PC-3 (cell line): ENCODE results near the gene SAG. TPM values are rescaled to one million over a fixed set of nuclear protein-coding genes. Genes with fewer than 3 reads are reported as not detected.

Experiments used
- ATAC-seq: fragments of 200-7000 bp; cut with Tn5 transposase; 2 replicates; pipeline ENCODE4 v1.9.1; 2020; ENCODE audit warnings: mild to moderate bottlenecking, moderate library complexity
- BruUV-seq: library from RNA; stranded (reverse); fragments of 400-500 nt; replicated peaks from 2 replicates; lab custom pipeline; 2021; lab: Mats Ljungman, UMichigan
- CTCF ChIA-PET: fragments of 300-600 bp; sonication (Branson Sonifier 250); formaldehyde crosslinking; loops from one replicate; lab custom pipeline; 2022; ENCODE audit warnings: antibody characterized with exemption; lab: Charles Lee
- POLR2A ChIA-PET: fragments of 300-600 bp; sonication (Branson Sonifier 250); formaldehyde crosslinking; loops from one replicate; lab custom pipeline; 2022; ENCODE audit warnings: antibody characterized with exemption; ENCODE audit not compliant: unreplicated experiment; lab: Charles Lee
- DNase-seq: peaks from one replicate; pipeline ENCODE4 v3.0.0-alpha.2; 2015
- H2AFZ ChIP-seq: fragments of 300-600 bp; sonication (generic); 2 replicates; pipeline ENCODE4 v1.6.0; 2016; ENCODE audit warnings: antibody characterized with exemption, low read length
- H3F3A ChIP-seq: fragments of 300-600 bp; sonication (generic); one replicate; pipeline ENCODE4 v1.6.0; 2017; ENCODE audit warnings: antibody characterized with exemption, low read length, control low read depth, mild to moderate bottlenecking; ENCODE audit not compliant: unreplicated experiment
- H3K27ac ChIP-seq: fragments of 300-600 bp; sonication (generic); 2 replicates; pipeline ENCODE4 v1.5.1; 2016; ENCODE audit warnings: mild to moderate bottlenecking, low read length
- H3K27me3 ChIP-seq: fragments of 300-600 bp; sonication (generic); 2 replicates; pipeline ENCODE4 v1.6.1; 2016; ENCODE audit warnings: low read length, mixed read lengths
- H3K36me3 ChIP-seq: fragments of 300-600 bp; sonication (generic); 2 replicates; pipeline ENCODE4 v1.6.1; 2016; ENCODE audit warnings: low read depth, mixed run types, low read length, mixed read lengths
- H3K4me1 ChIP-seq: fragments of 300-600 bp; sonication (generic); 2 replicates; pipeline ENCODE4 v1.5.1; 2016; ENCODE audit warnings: low read length; ENCODE audit not compliant: insufficient read depth
- H3K4me2 ChIP-seq: fragments of 300-600 bp; sonication (generic); 2 replicates; pipeline ENCODE4 v1.6.0; 2016; ENCODE audit warnings: low read length
- H3K4me3 ChIP-seq: fragments of 300-600 bp; sonication (generic); 2 replicates; pipeline ENCODE4 v1.5.1; 2016; ENCODE audit warnings: mild to moderate bottlenecking, low read length, mixed read lengths
- H3K79me2 ChIP-seq: fragments of 300-600 bp; sonication (generic); 2 replicates; pipeline ENCODE4 v1.6.1; 2017; ENCODE audit warnings: low read length, mixed read lengths
- H3K9ac ChIP-seq: fragments of 300-600 bp; sonication (generic); 2 replicates; pipeline ENCODE4 v1.6.0; 2016; ENCODE audit warnings: mild to moderate bottlenecking, low read length
- H3K9me2 ChIP-seq: fragments of 300-600 bp; sonication (generic); replicated peaks from 2 replicates; pipeline ENCODE4 v1.6.1; 2016; ENCODE audit warnings: mixed run types, low read length, mixed read lengths
- H3K9me3 ChIP-seq: fragments of 300-600 bp; sonication (generic); 2 replicates; pipeline ENCODE4 v1.6.1; 2016; ENCODE audit warnings: low read length, mixed read lengths
- H4K20me1 ChIP-seq: fragments of 300-600 bp; sonication (generic); 2 replicates; pipeline ENCODE4 v1.6.1; 2016; ENCODE audit warnings: low read length, mixed read lengths
- EZH2 ChIP-seq: fragments of 300-600 bp; sonication (generic); IDR thresholded peaks from one replicate; pipeline ENCODE4 v1.6.1; 2017; ENCODE audit warnings: antibody characterized with exemption, mild to moderate bottlenecking, low read length; ENCODE audit not compliant: unreplicated experiment
- EZH2phosphoT487 ChIP-seq: fragments of 300-600 bp; sonication (generic); IDR thresholded peaks from 2 replicates; pipeline ENCODE4 v1.6.1; 2018; ENCODE audit warnings: mild to moderate bottlenecking, antibody characterized with exemption, low read length, borderline replicate concordance
- intact Hi-C: fragments of 100-400 bp; cut with micrococcal nuclease; formaldehyde crosslinking; loops from 2 replicates; pipeline ENCODE4 v1.9.0; 2023
- total RNA-seq: library from RNA; depleted of rRNA; stranded (reverse); fragments of >200 nt; gene quantifications from 2 replicates; pipeline ENCODE4 v1.2.3, GENCODE V29; 2014
- TF ChIP-seq, protein P1 (sequence below): fragments of 300-600 bp; sonication (generic); conservative IDR thresholded peaks from 2 replicates; pipeline ENCODE4 v1.5.1; 2017; ENCODE audit warnings: antibody characterized with exemption, low read depth, mild to moderate bottlenecking, low read length

The SAG gene
- total RNA-seq, 1 experiment from 2014 or later: not detected

DNA sequence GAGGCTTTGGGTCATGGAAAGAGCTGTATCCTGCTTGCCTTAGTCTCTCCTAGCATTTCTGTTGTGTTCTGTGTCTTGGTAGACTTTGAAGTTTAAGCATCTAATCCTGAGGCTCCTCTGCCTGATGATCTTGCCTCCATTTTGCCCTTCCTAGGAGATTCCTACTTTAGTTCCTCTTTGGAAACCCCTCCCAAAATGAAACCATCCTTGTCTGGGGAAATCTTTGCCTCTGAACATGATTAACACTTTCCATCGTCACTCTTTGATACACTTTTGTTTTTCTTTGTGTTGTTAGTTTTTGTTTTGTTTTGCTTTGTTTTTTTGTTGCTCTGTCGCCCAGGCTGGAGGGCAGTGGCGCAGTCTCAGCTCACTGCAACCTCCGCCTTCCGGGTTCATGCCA lies 47.0 kb upstream of the SAG start:
- intact Hi-C loops: no loop called here
- Histone ChIP-seq H3K9me3 (no peaks in the 10 kb centered on the region), H3K27ac (no peak overlapping the region), H3K9me2 (no peaks in the 10 kb centered on the region), H3K79me2 (peaks cover 96% of the 10 kb centered on the region), H3K4me2 (no peak overlapping the region), H2AFZ (no peak overlapping the region), H3K27me3 (no peaks in the 10 kb centered on the region), H3K9ac (no peak overlapping the region), H3K4me3 (no peak overlapping the region), H3K4me1 (no peaks in the 10 kb centered on the region), H3F3A (no peaks in the 10 kb centered on the region), H4K20me1 (peaks cover 79% of the 10 kb centered on the region), H3K36me3 (peaks cover 86% of the 10 kb centered on the region)
- TF ChIP-seq EZH2: no peak
- TF ChIP-seq, protein P1, sequence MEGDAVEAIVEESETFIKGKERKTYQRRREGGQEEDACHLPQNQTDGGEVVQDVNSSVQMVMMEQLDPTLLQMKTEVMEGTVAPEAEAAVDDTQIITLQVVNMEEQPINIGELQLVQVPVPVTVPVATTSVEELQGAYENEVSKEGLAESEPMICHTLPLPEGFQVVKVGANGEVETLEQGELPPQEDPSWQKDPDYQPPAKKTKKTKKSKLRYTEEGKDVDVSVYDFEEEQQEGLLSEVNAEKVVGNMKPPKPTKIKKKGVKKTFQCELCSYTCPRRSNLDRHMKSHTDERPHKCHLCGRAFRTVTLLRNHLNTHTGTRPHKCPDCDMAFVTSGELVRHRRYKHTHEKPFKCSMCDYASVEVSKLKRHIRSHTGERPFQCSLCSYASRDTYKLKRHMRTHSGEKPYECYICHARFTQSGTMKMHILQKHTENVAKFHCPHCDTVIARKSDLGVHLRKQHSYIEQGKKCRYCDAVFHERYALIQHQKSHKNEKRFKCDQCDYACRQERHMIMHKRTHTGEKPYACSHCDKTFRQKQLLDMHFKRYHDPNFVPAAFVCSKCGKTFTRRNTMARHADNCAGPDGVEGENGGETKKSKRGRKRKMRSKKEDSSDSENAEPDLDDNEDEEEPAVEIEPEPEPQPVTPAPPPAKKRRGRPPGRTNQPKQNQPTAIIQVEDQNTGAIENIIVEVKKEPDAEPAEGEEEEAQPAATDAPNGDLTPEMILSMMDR: no peak
- no peak for TF ChIP-seq EZH2phosphoT487
- POLR2A ChIA-PET: no interaction called here
- CTCF ChIA-PET: no interaction called here
- BruUV-seq: no TSS peak
- ATAC-seq: no peak
- DNase-seq: no peak

DNA sequence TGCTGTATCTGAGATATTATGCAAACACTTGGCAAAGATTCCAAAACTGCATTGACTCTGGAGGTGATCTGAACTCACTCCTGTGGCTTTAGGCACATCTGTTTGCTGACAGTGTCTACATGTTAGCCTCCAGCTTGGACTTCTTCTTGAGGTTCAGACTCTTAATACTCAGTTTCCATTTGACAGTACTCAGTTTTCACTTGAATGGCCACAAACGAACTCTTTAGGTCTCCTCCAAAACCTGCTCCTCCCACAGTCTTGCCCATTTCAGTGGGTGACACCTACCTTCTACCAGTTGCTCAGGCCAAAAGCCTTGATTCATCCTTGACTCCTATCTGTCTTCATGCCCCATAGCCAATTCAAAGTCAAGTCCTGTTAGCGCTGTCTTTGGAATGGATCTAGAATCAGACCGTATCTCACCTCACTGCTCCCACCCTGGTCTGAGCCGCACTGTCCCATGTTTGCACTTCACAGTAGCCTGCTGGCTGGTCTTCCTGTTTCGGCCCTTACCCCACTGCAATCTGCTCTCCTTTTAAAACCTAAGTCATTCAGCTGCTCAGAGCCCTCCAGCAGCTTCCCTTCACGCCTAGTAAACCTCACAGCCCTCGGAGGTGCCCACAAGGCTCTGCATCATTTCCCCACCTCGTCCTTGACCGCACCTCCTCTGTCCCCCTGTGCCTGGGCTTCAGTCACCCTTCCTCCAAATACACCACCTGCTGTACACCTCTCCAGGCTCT lies 45.6 kb upstream of the SAG start:
- Histone ChIP-seq H3K9me3 (no peaks in the 10 kb centered on the region), H3K4me1 (no peaks in the 10 kb centered on the region), H3K4me2 (no peak overlapping the region), H3K27me3 (no peaks in the 10 kb centered on the region), H3F3A (no peaks in the 10 kb centered on the region), H2AFZ (no peak overlapping the region), H3K36me3 (peaks cover 89% of the 10 kb centered on the region), H3K4me3 (no peak overlapping the region), H3K9me2 (no peaks in the 10 kb centered on the region), H3K9ac (no peak overlapping the region), H3K27ac (no peak overlapping the region), H3K79me2 (peaks cover 96% of the 10 kb centered on the region), H4K20me1 (peaks cover 83% of the 10 kb centered on the region)
- BruUV-seq: no TSS peak
- ATAC-seq (no peak), DNase-seq (no peak)
- POLR2A ChIA-PET: no interaction called here
- intact Hi-C loops: no loop called here
- TF ChIP-seq EZH2: no peak
- no peak for TF ChIP-seq EZH2phosphoT487
- TF ChIP-seq, protein P1: no peak
- CTCF ChIA-PET: no interaction called here

DNA sequence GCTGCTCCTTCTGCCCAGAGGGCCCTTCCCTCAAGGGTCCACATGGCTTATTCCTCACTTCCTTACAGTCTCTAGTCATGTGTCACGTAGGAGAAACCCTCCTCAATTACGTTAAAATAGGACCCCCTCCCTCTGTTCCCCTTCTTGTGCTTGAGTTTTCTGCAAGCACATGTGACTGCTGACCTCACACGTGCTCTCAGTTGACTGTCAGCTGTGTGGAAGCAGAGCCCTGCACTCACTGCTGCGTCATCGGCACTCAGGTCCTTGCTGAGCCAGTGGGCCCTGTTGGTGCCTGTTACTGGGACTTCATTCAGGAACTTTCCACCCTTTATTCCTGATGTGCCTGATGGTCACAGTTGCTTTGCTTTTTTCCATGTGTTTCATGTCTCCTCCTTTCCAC lies 45.1 kb upstream of the SAG start:
- no peaks in the 10 kb centered on the region for H3K4me1 ChIP-seq
- TF ChIP-seq, protein P1: no peak
- TF ChIP-seq EZH2phosphoT487 (no peak), EZH2 (no peak)
- no peaks in the 10 kb centered on the region for H3K9me3 ChIP-seq
- ATAC-seq: no peak
- no TSS peak for BruUV-seq
- H3K9ac ChIP-seq: no peak overlapping the region
- peaks cover 95% of the 10 kb centered on the region for H3K79me2 ChIP-seq
- H3K4me2 ChIP-seq: no peak overlapping the region
- DNase-seq: no peak
- ChIA-PET POLR2A (no interaction called here), CTCF (no interaction called here)
- H3K27ac ChIP-seq: no peak overlapping the region
- peaks cover 84% of the 10 kb centered on the region for H4K20me1 ChIP-seq
- H3K27me3 ChIP-seq: no peaks in the 10 kb centered on the region
- H3K9me2 ChIP-seq: no peaks in the 10 kb centered on the region
- H3K4me3 ChIP-seq: no peak overlapping the region
- peaks cover 88% of the 10 kb centered on the region for H3K36me3 ChIP-seq
- intact Hi-C loops: no loop called here
- H2AFZ ChIP-seq: no peak overlapping the region
- H3F3A ChIP-seq: no peaks in the 10 kb centered on the region
